ENCODE results near the gene OR10H2. TPM values are rescaled to one million over a fixed set of nuclear protein-coding genes. Genes with fewer than 3 reads are reported as not detected.
"Not testable (repeated sequence)": the region's sequence is repeated elsewhere in the genome, so short reads cannot be mapped to it uniquely, and the experiment has no call there.

The OR10H2 gene, protein sequence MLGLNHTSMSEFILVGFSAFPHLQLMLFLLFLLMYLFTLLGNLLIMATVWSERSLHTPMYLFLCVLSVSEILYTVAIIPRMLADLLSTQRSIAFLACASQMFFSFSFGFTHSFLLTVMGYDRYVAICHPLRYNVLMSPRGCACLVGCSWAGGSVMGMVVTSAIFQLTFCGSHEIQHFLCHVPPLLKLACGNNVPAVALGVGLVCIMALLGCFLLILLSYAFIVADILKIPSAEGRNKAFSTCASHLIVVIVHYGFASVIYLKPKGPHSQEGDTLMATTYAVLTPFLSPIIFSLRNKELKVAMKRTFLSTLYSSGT
- total RNA-seq, result not detected
- long read RNA-seq, result 0 reads

DNA sequence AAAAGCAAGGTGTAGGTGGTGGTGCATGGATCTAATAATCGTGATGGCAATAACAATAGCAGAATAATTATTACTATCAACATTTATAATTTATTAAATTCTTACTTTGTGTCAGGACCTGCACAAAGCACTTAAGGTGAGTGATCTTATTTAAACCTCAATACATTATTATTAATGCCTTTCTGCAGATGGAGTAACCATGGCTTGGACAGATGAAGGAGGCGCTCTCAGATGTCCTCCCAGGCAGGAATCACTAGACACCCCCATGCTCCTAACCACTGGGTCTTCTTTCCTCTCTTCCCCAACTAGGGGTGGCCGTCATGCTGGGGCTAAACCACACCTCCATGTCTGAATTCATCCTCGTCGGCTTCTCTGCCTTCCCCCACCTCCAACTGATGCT, at the start of gene OR10H2:
OR10H2 (plus strand) TSS at position 301 of the 400 bp plus-strand sequence; CDS start at position 321, 20 bp downstream.
- no peak for DNase-seq

DNA sequence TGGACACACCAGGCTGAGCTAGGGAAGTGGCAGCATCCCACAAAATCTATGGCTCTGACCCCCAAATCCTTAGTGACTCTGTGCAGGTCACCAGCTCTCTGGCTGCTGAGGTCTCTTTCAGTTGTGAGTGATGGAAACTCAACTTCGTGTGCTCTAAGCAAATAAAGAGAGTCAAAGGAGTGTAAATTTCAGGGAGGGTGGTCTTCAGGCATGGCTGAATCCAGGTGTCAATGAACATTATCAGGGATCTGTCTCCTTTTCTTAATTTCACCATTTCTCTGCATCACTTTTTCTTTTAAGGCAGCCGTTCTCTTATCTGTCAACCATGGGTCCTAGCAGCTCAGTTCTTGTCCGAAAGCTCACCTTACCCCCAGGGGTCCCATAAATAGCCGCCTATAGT, 48.7 kb upstream of the OR10H2 start:
- intact Hi-C loops (cut with DNase I), result no loop called here
- ATAC-seq (ENCODE audit: poor library complexity) (no peak), DNase-seq (no peak)

More for the DNA sequence above, at the start of gene OR10H2:
- no peak for ATAC-seq (ENCODE audit: poor library complexity)
- intact Hi-C loops (cut with DNase I), result no loop called here

DNA sequence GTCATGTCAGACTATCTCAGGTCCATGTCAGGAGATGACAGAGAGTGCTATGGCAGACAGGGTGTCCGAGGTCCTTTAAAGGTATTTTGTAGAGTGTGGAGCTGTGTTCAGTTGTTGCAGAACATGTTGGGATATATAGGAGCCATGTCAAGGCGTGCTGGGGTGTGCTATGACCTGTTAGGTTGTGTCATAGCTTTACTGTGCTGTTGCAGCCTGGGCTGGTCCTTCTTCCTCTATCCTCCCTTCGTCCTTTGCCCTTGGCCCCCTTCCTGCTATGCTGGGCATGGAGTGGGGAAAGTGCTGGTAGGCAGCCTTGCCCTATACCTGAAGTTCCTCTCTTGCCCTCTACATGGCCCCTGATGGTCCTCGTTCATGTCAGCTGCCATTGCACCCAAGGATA, 48.0 kb upstream of the OR10H2 start:
- intact Hi-C loops (cut with DNase I); DNase-seq; ATAC-seq (ENCODE audit: poor library complexity): not testable (repeated sequence)

DNA sequence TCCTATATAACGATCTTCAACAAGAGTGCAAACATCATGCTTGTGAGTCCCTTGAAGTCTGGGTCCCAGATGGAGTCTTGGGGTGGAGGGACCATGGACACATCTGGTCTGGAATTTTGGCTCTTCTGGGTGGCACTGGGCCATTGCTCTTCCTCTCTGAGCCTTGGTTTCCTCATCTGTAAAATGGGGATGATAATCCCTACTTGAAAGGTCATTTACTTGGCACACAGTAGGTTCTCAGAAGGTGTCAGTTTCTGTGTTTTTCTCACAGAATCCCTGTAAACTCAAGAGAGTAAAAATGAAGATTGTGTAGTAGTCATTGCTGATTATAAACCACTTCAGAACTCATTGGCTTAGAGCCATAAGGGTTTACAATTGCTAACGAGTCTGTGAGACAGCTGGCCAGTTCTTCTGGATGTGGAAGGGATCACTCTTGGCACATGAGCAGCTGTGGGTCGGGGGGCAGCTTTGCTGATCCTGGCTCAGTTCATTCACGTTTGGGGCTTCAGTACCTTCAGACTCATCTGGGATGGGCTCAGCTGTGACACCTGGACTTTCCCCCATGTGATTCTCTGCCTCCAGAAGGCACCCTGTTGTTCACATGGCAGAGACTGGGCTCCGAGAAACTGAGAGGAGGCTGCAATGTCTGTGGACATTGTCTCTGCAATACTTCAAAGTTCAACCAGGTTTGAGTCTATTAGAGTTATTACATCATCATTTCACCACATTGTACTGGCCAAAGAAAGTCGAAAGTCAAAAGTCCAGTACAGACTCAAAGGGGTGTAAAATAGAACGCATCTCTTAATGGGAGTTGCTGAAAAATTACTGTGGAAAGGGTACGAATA, 47.1 kb upstream of the OR10H2 start:
- no peak for ATAC-seq (ENCODE audit: poor library complexity)
- intact Hi-C loops (cut with DNase I), result no loop called here

DNA sequence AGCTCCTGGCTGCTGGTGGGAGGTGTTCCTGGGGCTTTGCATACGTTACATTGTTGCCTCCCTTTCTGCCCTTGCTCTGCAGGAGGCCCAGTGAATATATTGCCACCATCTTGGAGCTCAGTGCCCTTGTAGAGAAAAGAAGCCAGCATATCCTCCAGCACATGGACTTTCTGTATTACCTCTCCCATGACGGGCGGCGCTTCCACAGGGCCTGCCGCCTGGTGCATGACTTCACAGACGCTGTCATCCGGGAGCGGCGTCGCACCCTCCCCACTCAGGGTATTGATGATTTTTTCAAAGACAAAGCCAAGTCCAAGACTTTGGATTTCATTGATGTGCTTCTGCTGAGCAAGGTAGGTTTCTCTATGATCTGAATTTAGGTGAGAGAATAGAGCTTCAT, 44.4 kb upstream of the OR10H2 start:
- ATAC-seq (ENCODE audit: poor library complexity) (no peak), DNase-seq (no peak)
- intact Hi-C loops (cut with DNase I), result no loop called here

More for the DNA sequence above, 47.1 kb upstream of the OR10H2 start:
- DNase-seq, result no peak

DNA sequence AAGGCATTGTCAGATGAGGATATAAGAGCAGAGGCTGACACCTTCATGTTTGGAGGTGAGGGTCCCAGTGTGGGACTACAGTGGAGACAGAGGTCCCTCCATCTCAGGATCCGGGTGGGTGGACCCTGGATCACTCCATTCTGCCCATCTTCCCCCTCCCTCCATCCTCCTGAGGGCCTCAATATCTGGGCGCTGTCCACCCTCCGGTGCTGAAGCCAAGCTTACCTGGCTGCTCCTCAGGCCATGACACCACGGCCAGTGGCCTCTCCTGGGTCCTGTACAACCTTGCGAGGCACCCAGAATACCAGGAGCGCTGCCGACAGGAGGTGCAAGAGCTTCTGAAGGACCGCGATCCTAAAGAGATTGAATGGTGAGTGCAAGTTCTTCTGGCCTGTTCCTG, 43.0 kb upstream of the OR10H2 start:
- intact Hi-C loops (cut with DNase I), result no loop called here
- DNase-seq, result no peak
- no peak for ATAC-seq (ENCODE audit: poor library complexity)

DNA sequence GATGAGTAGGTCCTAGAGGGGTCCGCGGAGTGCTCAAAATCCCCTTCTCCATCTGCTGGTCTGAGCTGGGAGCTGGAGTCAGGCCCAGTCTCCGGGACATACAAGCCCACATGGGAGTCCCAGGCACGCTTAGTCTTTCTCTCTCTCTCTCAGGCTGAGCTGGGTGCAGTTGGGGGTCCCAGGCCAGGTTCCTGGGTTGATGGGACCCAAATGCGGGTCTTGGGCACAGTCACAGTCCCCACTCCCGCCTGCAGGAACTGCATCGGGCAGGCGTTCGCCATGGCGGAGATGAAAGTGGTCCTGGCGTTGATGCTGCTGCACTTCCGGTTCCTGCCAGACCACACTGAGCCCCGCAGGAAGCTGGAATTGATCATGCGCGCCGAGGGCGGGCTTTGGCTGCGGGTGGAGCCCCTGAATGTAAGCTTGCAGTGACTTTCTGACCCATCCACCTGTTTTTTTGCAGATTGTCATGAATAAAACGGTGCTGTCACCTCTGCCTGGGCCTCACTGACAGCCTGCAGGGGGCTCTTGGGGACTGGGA, 31.1 kb upstream of the OR10H2 start:
- DNase-seq (no peak), ATAC-seq (ENCODE audit: poor library complexity) (no peak)
- intact Hi-C loops (cut with DNase I), result no loop called here

DNA sequence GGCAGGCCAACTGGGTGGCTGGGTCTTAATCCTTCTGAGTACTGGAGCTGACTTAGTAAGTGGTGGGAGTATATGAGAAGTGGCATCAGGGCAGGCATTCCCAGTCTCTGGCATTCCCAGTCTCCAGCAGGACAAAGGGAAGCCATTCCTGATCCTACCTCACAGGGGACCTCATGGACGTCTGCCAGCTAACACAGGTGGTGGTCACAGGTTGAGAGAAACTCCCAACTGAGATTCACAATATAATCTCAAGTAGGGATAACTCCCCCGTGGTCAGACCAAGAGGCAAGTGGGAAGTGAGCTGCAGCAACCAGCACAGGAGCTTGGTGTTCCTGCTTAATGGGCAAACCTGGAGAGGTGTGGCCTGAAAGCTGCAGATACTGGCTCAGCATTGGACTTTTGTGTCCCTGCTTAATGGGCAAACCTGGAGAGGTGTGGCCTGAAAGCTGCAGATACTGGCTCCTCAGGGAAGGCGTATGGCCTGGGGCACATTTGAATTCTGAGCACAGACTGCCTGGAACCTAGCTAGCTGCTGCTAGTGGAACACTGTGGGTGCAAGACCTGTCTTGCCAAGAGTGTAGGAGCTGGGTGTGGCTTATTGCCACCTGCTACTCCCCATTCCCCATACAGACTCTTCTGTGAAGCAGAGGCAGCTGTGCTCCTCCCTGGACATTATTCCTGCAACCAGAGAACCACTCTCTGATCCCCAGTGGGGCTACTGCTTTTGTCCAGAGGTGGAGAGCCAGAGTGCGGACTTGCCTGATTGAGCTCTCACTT, 25.9 kb upstream of the OR10H2 start:
- intact Hi-C loops (cut with DNase I), result no loop called here
- no peak for DNase-seq
- peak; percentile 29 for ATAC-seq (ENCODE audit: poor library complexity)

DNA sequence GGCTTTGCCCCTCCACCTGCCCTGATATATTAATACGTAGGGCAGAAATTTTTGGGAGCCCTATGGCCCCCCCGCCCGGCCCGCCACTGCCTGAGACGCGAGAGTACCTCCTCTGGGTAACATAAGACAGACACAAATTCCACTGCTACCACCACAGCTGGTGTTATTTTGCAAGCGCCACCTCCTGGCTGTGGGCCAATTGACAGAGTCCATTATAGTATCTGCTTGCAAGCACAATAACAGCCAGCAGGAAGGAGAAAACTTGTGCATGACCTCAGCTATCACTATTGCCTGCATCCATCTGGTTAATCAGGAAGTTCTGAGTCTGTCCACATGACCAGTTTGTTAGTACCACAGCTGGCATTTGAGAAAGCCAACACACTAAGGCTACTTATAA, 25.3 kb upstream of the OR10H2 start:
- ATAC-seq (ENCODE audit: poor library complexity), result peak; percentile 95
- intact Hi-C loops (cut with DNase I), result no loop called here
- DNase-seq, result peak; percentile 90

DNA sequence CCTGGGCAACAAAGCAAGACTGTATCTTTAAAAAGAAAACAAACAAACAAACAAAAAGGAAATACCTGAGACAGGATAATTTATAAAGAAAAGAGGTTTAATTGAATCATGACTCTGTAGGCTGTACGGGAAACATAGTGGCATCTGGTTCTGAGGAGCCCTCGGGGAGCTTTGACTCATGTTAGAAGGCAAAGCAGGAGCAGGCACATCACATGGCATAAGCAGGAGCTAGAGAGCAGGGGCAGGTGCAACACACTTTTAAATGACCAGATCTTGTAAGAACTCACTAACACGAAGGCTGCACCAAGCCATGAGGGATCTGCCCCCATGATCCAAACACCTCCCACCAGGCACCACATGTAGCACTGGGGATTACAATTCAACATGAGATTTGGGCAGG, 13.2 kb upstream of the OR10H2 start:
- intact Hi-C loops (cut with DNase I), result loop anchor here (5.0 kb wide), 1 partner anchor 193 kb away; no protein-coding TSS in a partner anchor
- no peak for DNase-seq

DNA sequence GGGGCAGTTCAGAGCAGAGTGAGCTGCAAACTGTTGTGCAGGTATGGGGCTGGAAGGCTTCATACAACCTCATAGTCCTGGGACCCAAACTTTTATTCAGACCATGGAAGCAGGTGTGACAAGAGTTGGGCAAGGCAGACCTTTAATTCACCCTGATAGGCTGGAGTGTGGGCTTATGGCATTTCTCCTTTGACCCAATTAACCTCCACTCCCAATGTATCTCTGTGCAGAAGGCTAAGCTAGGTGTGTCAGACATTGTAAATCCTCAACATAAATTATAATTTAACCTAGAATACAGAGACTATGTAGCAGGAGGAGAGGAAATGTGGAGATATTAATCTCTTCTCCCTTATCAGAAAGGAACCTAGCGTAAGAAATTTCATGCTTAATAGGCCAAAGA, 12.2 kb upstream of the OR10H2 start:
- DNase-seq (no peak), ATAC-seq (ENCODE audit: poor library complexity) (no peak)
- intact Hi-C loops (cut with DNase I), result no loop called here

More for the DNA sequence above, 13.2 kb upstream of the OR10H2 start:
- ATAC-seq (ENCODE audit: poor library complexity), result no peak

DNA sequence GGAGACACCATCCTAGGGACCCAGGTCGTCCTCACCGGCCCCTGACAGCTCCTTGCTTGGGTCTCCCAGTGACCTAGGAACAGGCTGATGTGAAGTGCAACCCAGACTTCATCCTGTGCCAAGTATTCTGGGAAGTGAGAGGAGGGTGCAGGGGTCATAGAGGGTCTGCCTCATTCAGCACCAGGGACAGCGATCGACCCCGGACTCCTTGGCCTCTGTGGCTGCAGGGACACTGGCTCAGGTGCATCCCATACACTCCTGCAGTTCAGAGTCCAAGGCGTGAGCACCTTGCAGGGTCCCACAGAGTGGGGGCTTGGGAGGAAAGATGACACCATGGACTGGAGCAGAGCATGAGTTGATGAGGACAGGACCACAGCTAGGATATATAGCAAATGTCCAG, 10.0 kb upstream of the OR10H2 start:
- ATAC-seq (ENCODE audit: poor library complexity) (no peak), DNase-seq (no peak)
- intact Hi-C loops (cut with DNase I), result no loop called here

DNA sequence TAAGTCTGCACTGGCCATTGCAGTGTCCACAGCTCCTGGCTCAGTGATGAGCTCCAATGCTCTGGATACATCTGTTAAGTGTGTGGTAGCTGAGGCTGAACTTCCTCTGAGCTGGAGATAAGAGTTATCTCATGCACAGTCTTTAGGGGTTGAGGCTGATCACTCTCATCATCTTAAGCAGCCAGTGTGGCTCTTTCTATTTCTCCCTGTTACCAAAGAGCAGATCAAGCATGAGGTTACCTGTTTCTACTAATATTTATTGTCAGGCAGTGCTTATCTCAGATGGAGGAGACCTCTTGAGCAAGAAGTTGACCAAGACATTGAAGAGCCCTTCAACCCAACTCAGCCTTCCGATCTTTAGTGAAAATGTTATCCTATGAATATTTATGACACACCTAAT, 6.6 kb upstream of the OR10H2 start:
- intact Hi-C loops (cut with DNase I), result no loop called here
- no peak for ATAC-seq (ENCODE audit: poor library complexity)
- DNase-seq, result no peak

DNA sequence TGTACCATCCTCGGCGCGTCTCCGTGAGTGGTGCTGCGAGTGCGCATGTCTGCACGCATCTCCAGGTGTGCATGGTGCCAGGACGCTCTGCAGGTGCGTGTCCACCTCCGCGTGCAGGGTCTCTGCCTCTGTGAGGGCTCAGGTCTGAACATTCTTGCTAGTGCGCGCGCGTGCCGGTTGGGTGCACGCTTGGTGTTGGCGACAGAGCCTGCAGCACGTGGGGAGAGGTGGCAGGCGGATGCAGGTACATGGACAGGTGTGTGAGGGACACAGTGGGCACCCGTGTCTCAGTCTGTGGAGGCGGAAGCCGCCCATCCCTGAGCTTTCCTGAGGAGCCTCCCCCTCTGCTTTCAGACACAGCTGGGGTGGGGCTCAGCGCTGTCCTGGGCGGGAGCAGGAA, 4.9 kb upstream of the OR10H2 start:
- no peak for DNase-seq
- ATAC-seq (ENCODE audit: poor library complexity), result no peak
- intact Hi-C loops (cut with DNase I), result no loop called here

DNA sequence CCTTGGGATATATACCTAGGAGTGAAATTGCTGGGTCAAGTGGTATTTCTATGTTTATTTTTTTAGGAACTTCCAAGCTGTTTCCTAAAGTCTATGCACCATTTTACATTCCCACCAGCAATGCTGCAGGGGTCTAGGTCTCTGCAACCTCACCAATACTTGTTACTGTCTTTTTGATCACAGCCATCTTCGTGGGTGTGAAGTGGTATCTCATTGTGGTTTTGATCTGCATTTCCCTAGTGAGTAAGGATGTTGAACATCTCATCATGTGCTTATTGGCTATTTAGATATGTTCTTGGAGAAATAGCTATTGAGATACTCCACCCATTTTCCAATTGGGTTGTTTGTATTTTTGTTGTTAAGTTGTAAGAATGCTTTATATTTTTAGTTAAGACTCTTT, 2.7 kb downstream of the OR10H2 start:
- ATAC-seq (ENCODE audit: poor library complexity) (no peak), DNase-seq (no peak)
- intact Hi-C loops (cut with DNase I), result no loop called here

DNA sequence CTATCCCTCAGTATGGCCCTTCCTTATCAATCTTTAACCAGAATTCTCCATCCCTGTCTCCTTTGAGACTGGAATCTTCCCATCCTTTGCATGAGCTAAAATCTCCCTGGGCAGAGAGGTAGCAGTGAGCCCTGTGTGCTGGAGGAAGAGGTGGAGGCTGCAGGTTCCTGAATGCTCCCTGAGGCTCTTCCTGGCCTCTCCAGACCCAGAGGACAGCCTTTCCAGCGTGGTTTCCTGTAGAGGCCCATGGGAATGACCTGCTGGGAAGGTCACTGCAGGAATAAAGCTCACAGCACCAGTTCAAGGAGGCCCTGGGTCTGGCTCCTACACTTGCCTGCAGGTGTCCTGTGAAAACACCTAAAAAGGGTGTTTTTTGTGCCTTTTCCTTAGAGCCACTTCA, 4.6 kb downstream of the OR10H2 start:
- ATAC-seq (ENCODE audit: poor library complexity) (no peak), DNase-seq (no peak)
- intact Hi-C loops (cut with DNase I), result no loop called here

DNA sequence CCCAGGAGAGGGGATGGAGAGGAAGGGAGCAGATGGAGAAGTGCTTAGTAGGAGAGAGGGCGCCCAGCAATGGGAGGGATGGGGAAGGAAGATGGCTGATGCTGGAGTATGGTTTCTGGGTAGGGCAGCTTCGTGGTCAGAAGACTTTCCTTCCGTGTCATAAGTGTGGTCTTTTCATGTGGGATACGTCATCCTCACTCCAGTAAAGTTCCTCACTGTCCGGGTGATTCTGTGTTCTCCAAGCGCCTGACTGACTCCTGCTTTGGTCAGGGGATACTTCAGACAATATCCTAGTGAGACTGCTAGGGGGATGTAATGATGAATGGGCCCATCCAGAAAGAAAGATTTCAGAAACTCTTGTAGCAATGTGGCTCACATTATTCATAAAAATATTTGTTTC, 6.1 kb downstream of the OR10H2 start:
- intact Hi-C loops (cut with DNase I), result no loop called here
- ATAC-seq (ENCODE audit: poor library complexity), result no peak
- no peak for DNase-seq

DNA sequence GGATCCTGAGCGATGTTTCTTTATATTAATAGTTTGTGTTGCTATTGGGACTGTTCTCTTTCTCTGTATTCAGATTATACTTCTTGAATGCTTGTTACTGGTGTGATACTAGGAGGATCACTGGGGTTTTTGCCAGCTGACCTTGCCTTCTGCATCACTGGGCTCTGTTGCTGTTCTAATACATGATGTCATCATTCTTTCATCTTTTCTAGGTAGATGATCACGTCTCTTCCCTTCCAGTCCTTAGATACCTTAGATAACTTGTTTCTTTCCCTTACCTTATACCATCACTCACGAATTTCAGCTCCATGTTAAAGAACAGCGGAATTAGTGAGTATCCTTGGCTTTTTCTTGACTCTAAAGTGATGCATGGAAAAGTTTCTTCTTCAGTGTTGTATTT, 9.9 kb downstream of the OR10H2 start, which contains the start of gene OR10H3:
OR10H3 (plus strand) TSS at position 264 of the 400 bp plus-strand sequence. CDS start 3,408 bp downstream, outside the sequence.
- DNase-seq (no peak), ATAC-seq (ENCODE audit: poor library complexity) (no peak)
- intact Hi-C loops (cut with DNase I), result no loop called here

DNA sequence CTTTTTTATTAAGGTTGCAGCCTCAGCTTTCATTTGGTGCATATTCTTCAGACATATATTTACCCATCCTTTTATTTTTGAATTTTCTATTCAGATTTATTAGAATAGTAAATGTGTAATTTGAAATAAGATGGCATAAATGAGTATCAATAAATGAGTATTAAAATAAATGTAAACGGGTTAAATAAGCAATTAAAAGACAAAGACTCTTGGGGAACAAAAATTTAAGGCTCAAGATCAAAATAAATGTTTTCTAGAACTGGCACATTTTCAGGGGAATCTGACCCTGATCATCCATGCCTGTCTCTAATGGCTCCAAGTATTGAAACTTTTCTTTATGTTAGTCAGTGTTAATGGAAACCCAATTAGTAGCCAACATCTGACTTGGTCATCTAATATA, 13.0 kb downstream of the OR10H2 start:
- ATAC-seq (ENCODE audit: poor library complexity) (no peak), DNase-seq (no peak)
- intact Hi-C loops (cut with DNase I), result no loop called here

All from Right ventricle myocardium superior (tissue), 1 donor.